T-helper 17 cell (primary cell): ENCODE data around the gene LASP1NB.
"Not testable (repeated sequence)": the region's sequence is repeated elsewhere in the genome, so short reads cannot be mapped to it uniquely, and the experiment has no call there.

Source experiments
- ATAC-seq: fragments of 150-1000 bp; cut with Tn5 transposase; 2 replicates; pipeline ENCODE4 v1.10.0; 2021; ENCODE audit warnings: mild to moderate bottlenecking, moderate library complexity
- DNase-seq, 3 donors: peaks; one replicate each; pipeline versions ENCODE4 v3.0.0 to v3.0.0-alpha.2; 2020 to 2021
- H3K9me3 ChIP-seq: one replicate; pipeline ENCODE4 v1.7.0; 2013; ENCODE audit warnings: low read length, mild to moderate bottlenecking; ENCODE audit not compliant: control insufficient read depth, poor library complexity, severe bottlenecking
- H3K27ac Mint-ChIP-seq: one replicate; pipeline ENCODE4 v1.8.0; 2022; ENCODE audit warnings: mild to moderate bottlenecking, moderate library complexity, mixed read lengths
- H3K27me3 Mint-ChIP-seq: one replicate; pipeline ENCODE4 v1.8.0; 2022; ENCODE audit warnings: mixed read lengths
- H3K36me3 Mint-ChIP-seq: one replicate; pipeline ENCODE4 v1.8.0; 2022; ENCODE audit warnings: low read depth, mixed read lengths
- H3K4me1 Mint-ChIP-seq: one replicate; pipeline ENCODE4 v1.8.0; 2022; ENCODE audit warnings: mild to moderate bottlenecking, mixed read lengths
- H3K4me3 Mint-ChIP-seq: one replicate; pipeline ENCODE4 v1.8.0; 2022; ENCODE audit warnings: mild to moderate bottlenecking, moderate library complexity, mixed read lengths

LASP1NB gene

DNA sequence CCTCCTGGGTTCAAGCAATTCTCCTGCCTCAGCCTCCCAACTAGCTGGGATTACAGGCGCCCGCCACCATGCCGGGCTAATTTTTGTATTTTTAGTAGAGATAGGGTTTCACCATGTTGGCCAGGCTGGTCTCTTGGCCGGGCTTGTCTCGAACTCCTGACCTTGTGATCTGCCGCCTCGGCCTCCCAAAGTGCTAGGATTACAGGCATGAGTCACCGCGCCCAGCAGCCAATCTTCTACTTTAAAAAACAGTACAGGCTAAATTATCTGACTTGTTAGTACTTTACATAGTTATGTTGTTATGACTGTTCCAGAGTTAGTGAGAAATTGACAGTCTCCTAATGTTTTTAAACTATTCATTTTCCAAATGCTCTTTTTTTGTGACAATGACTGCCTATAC, 8.5 kb downstream of the LASP1NB start:
- not testable (repeated sequence) for H3K4me1 Mint-ChIP-seq, H3K27me3 Mint-ChIP-seq, H3K4me3 Mint-ChIP-seq, H3K36me3 Mint-ChIP-seq, H3K27ac Mint-ChIP-seq, ATAC-seq, DNase-seq, H3K9me3 ChIP-seq

- Mint-ChIP-seq H3K4me1 (peaks cover 2% of the 10 kb centered on the region), H3K27ac (no peak overlapping the region)
Observed at GRCh38 chr17:38939987-38940386, 14.6 kb downstream of the LASP1NB start.

DNA sequence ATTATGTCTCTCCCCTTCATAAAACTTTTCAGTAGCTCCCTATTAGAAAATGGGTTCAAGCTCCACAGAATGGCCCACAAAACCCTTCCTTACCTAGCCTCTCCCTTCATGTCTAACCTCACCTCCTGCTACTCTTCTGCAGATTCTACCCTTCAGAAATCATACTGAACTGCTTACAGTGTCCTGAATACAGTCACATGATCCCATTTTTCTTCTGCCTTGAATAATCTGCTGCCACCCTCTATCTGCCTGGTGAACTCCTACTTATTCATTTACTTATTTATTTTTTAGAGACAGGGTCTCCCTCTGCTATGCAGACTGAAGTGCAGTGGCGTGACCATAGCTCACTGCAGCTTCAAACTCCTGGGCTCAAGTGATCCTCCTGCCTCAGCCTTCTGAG, 15.0 kb downstream of the LASP1NB start:
- H3K27ac Mint-ChIP-seq = no peak overlapping the region
- H3K9me3 ChIP-seq = no peaks in the 10 kb centered on the region
- DNase-seq = no peak
- H3K4me3 Mint-ChIP-seq = no peak overlapping the region
- peaks cover 2% of the 10 kb centered on the region for H3K4me1 Mint-ChIP-seq
- no peak for ATAC-seq
- no peaks in the 10 kb centered on the region for H3K27me3 Mint-ChIP-seq
- H3K36me3 Mint-ChIP-seq = no peaks in the 10 kb centered on the region

More at GRCh38 chr17:38939987-38940386, 14.6 kb downstream of the LASP1NB start:
- H3K27me3 Mint-ChIP-seq = no peaks in the 10 kb centered on the region
- H3K36me3 Mint-ChIP-seq = no peaks in the 10 kb centered on the region
- no peak overlapping the region for H3K4me3 Mint-ChIP-seq
- no peak for ATAC-seq
- DNase-seq = no peak
- no peaks in the 10 kb centered on the region for H3K9me3 ChIP-seq

DNA sequence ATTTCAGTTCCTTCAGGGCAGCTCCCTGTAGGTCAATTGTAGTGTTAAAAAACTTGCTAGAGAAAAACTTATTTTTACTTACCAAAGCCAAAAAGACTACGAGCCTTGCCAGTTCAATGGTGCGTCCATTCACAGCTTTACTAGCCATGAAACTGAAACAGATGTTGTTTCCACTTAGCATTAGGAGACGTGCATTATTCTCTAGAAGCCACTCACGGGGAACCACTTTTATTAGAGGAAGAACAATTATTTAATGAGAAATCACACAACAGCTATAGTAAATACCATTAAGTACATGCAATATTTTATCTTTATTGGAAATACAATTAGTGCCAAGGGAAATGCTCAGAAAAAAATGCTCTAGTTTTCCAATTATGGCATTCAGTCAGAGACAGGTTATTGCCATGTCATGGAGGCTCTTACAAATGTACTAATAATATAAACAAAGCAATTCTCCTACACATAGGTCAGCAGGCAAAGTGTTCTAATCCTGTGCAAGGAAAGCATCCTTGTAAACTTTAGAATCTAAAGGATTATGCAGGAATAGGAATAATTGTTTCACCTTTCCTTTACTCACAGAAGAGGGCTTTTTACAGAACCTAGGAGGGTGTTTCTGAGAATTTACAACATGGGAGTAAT, 17.4 kb downstream of the LASP1NB start:
- Mint-ChIP-seq H3K27me3 (no peaks in the 10 kb centered on the region), H3K4me3 (no peak overlapping the region), H3K4me1 (no peaks in the 10 kb centered on the region), H3K36me3 (no peaks in the 10 kb centered on the region), H3K27ac (no peak overlapping the region)
- DNase-seq = no peak
- ATAC-seq = no peak
- no peaks in the 10 kb centered on the region for H3K9me3 ChIP-seq

DNA sequence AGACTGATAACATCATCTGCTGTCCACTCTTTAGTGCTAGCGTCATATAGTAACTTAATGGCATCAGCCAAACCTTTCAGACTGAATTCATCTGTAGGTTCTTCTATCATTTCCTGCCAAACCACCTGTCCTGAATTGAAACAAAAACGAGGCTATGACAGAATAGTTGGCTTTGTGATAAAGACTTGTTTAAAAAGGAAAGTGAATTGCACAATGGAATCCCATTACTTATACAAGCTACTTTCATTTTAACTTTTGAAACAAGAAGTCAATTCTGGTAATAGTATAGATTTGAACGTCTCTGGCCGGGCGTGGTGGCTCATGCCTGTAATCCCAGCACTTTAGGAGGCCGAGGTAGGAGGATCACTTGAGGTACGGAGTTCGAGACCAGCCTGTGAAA, 18.2 kb downstream of the LASP1NB start:
- no peak overlapping the region for H3K27ac Mint-ChIP-seq
- no peaks in the 10 kb centered on the region for H3K4me1 Mint-ChIP-seq
- no peak overlapping the region for H3K4me3 Mint-ChIP-seq
- H3K9me3 ChIP-seq = no peaks in the 10 kb centered on the region
- no peaks in the 10 kb centered on the region for H3K27me3 Mint-ChIP-seq
- ATAC-seq (no peak), DNase-seq (no peak)
- no peaks in the 10 kb centered on the region for H3K36me3 Mint-ChIP-seq

GRCh38 chr17:38947189-38947588, 21.8 kb downstream of the LASP1NB start:
- no peaks in the 10 kb centered on the region for H3K36me3 Mint-ChIP-seq
- H3K9me3 ChIP-seq = no peaks in the 10 kb centered on the region
- DNase-seq (no peak), ATAC-seq (no peak)
- H3K4me3 Mint-ChIP-seq = no peak overlapping the region
- H3K4me1 Mint-ChIP-seq = no peaks in the 10 kb centered on the region
- H3K27ac Mint-ChIP-seq = no peak overlapping the region
- no peaks in the 10 kb centered on the region for H3K27me3 Mint-ChIP-seq

DNA sequence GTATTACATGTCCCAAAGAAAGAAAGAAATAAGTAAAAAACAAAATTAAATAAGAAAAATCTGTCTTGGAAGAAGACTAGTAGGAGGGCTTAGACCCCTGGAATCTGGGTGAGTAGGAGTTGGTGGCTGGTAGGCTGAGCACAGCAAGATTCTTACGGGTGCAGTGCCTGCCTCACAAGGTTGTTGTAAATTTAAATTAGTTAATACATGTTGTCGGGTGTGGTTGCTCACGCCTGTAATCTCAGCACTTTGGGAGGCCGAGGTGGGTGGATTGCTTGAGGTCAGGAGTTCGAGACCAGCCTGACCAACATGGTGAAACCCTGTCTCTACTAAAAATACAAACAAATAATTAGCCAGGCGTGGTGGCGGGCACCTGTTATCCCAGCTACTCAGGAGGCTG, 28.4 kb downstream of the LASP1NB start:
- not testable (repeated sequence) for H3K36me3 Mint-ChIP-seq, H3K27ac Mint-ChIP-seq, H3K4me3 Mint-ChIP-seq, H3K9me3 ChIP-seq, H3K4me1 Mint-ChIP-seq, H3K27me3 Mint-ChIP-seq, DNase-seq, ATAC-seq

DNA sequence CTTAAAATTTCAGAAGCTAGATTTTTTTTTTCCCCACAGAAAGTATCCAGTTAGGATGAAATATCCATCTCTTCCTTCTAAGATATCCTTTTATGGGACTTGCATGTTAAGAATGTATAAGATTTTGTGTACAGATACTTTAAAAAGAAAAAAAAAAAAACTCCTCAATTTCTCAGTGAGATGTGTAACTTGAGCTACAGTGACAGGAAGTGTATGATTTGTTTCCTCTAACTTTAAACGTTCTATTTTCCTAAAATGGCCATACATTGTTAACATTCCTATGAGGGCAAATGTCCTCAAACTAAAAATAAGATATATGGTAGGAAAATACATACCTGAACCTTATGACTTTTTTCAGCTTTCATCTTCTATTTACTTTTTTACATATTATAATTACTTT, 32.9 kb downstream of the LASP1NB start:
- no peaks in the 10 kb centered on the region for H3K9me3 ChIP-seq
- H3K36me3 Mint-ChIP-seq = no peaks in the 10 kb centered on the region
- no peak for DNase-seq
- no peaks in the 10 kb centered on the region for H3K27me3 Mint-ChIP-seq
- H3K4me3 Mint-ChIP-seq = no peak overlapping the region
- peaks cover 3% of the 10 kb centered on the region for H3K4me1 Mint-ChIP-seq
- ATAC-seq = no peak
- peak overlapping the region; percentile 45 for H3K27ac Mint-ChIP-seq

DNA sequence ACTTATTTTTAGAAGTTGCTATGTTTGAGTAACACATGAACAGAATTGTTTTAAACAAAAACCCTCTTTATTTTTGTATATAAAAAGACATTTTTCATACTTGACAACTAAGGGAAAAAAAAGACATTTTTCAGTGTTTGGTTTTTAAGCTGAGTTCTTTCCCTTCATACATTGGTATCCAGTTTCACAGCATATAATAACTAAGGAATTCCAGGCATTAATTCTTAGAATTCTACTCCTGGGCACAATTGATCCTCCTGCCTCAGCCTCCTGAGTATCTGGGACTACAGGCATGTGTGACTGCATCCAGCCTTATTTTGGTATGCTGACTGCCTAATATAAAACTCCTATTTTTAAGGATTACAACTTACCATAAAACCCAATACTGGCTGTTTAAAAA, 33.3 kb downstream of the LASP1NB start:
- peaks cover 3% of the 10 kb centered on the region for H3K4me1 Mint-ChIP-seq

GRCh38 chr17:38959508-38959907, 34.1 kb downstream of the LASP1NB start:
- no peak overlapping the region for H3K27ac Mint-ChIP-seq
- H3K27me3 Mint-ChIP-seq = no peaks in the 10 kb centered on the region
- no peaks in the 10 kb centered on the region for H3K36me3 Mint-ChIP-seq
- DNase-seq (no peak), ATAC-seq (no peak)
- H3K9me3 ChIP-seq = no peaks in the 10 kb centered on the region
- no peak overlapping the region for H3K4me3 Mint-ChIP-seq
- peaks cover 3% of the 10 kb centered on the region for H3K4me1 Mint-ChIP-seq

More for the DNA sequence above, 33.3 kb downstream of the LASP1NB start:
- DNase-seq (no peak), ATAC-seq (no peak)
- Mint-ChIP-seq H3K36me3 (no peaks in the 10 kb centered on the region), H3K27ac (no peak overlapping the region), H3K4me3 (no peak overlapping the region), H3K27me3 (no peaks in the 10 kb centered on the region)
- H3K9me3 ChIP-seq = no peaks in the 10 kb centered on the region

GRCh38 chr17:38960402-38960801, 35.0 kb downstream of the LASP1NB start:
- Mint-ChIP-seq H3K4me3 (no peak overlapping the region), H3K27me3 (no peaks in the 10 kb centered on the region), H3K36me3 (no peaks in the 10 kb centered on the region), H3K27ac (no peak overlapping the region), H3K4me1 (peaks cover 3% of the 10 kb centered on the region)
- DNase-seq (no peak), ATAC-seq (peak; percentile 52)
- H3K9me3 ChIP-seq = no peaks in the 10 kb centered on the region

GRCh38 chr17:38961413-38961812, 36.0 kb downstream of the LASP1NB start:
- no peak overlapping the region for H3K27ac Mint-ChIP-seq
- no peaks in the 10 kb centered on the region for H3K9me3 ChIP-seq
- H3K27me3 Mint-ChIP-seq = no peaks in the 10 kb centered on the region
- H3K4me1 Mint-ChIP-seq = peaks cover 3% of the 10 kb centered on the region
- H3K36me3 Mint-ChIP-seq = no peaks in the 10 kb centered on the region
- DNase-seq (no peak), ATAC-seq (no peak)
- no peak overlapping the region for H3K4me3 Mint-ChIP-seq

DNA sequence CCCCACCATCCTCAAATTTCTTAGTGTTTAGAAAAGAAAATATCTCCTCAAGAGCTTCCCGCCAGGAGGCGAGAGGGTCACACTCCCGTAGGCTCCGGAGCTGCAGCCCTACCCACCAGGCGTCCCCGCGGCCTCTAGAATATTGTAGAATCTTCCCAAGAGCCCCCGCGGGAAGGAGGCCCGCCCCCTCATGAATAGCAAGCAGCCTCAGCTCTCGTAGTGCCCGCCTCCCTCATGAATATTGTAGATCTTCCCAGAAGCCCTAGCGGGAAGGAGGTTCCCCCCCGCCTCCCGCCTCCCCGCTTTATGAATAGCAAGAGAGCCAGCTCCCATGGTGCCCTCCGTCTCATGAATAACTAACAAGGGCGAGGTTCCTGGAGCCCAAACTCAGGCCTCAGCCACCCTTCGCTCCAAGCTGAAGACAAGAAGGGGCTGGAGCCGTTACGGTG, 41.9 kb downstream of the LASP1NB start, which contains the start of gene FBXO47:
Gene FBXO47 (minus strand): TSS at position 114 of the 449 bp plus-strand sequence. CDS start 4,378 bp downstream, outside the sequence.
- ATAC-seq (peak; percentile 99), DNase-seq (peak; percentile 57 to 64 (median 59))
- peak within 1 kb of the TSS; percentile 61 for H3K27ac Mint-ChIP-seq
- H3K9me3 ChIP-seq = no peaks in the 10 kb centered on the region
- H3K27me3 Mint-ChIP-seq = no peaks in the 10 kb centered on the region
- H3K36me3 Mint-ChIP-seq = no peaks in the 10 kb centered on the region
- H3K4me3 Mint-ChIP-seq = peak within 1 kb of the TSS; percentile 80
- H3K4me1 Mint-ChIP-seq = peaks cover 12% of the 10 kb centered on the region

GRCh38 chr17:38969281-38969680, 43.9 kb downstream of the LASP1NB start:
- Mint-ChIP-seq H3K4me1 (peaks cover 12% of the 10 kb centered on the region), H3K27ac (peak overlapping the region; percentile 49), H3K4me3 (no peak overlapping the region), H3K36me3 (no peaks in the 10 kb centered on the region), H3K27me3 (no peaks in the 10 kb centered on the region)
- H3K9me3 ChIP-seq = no peaks in the 10 kb centered on the region
- no peak for ATAC-seq
- no peak for DNase-seq
